SK-N-SH (cell line): ENCODE data around the gene MTMR12. TPM values are rescaled to one million over a fixed set of nuclear protein-coding genes. Genes with fewer than 3 reads are reported as not detected.

ENCODE experiments used
- CTCF ChIA-PET: fragments of 300-600, 350-600 bp; formaldehyde crosslinking; extraction: SDS; loops from one replicate; lab custom pipeline; 2021; lab: Yijun Ruan, JAX
- POLR2A ChIA-PET: fragments of 350-600 bp; sonication (Branson Sonifier 250); formaldehyde crosslinking; extraction: SDS; loops from one replicate; lab custom pipeline; 2020; ENCODE audit warnings: antibody characterized with exemption, inconsistent platforms; lab: Yijun Ruan, JAX
- DNase-seq: peaks from one replicate; pipeline ENCODE4 v3.0.0; 2012
- H2AFZ ChIP-seq: fragments of 200-600 bp; sonication (generic); 2 replicates; pipeline ENCODE4 v1.8.1; 2016; ENCODE audit warnings: antibody characterized with exemption, mild to moderate bottlenecking, low read depth
- H3F3A ChIP-seq: fragments of 200-600 bp; sonication (generic); replicated peaks from 2 replicates; pipeline ENCODE3; 2016; ENCODE audit warnings: antibody characterized with exemption, mild to moderate bottlenecking; ENCODE audit not compliant: insufficient read depth
- H3K27ac ChIP-seq, 2 experiments: fragments of 200-500 bp in 1 of 2; fragments of 200-600 bp in 1 of 2; sonication (Bioruptor generic) in 1 of 2; sonication (generic), shearing (Covaris generic) in 1 of 2; 2 replicates each; pipeline versions ENCODE4 v1.5.1 to v1.6.1; 2014 to 2016; ENCODE audit warnings: low read depth in 2 of 2, inconsistent platforms in 1 of 2, low read length in 1 of 2, mild to moderate bottlenecking in 1 of 2, mixed read lengths in 1 of 2
- H3K27me3 ChIP-seq: fragments of 200-600 bp; sonication (generic), shearing (Covaris generic); 2 replicates; pipeline ENCODE4 v1.6.1; 2016; ENCODE audit warnings: mixed run types; ENCODE audit not compliant: insufficient read depth
- H3K36me3 ChIP-seq, 2 experiments: fragments of 200-500 bp in 1 of 2; fragments of 200-600 bp in 1 of 2; sonication (Bioruptor generic) in 1 of 2; sonication (generic) in 1 of 2; replicated peaks in 1 of 2; 2 replicates each; pipeline versions ENCODE3 to v1.5.1; 2014 to 2016; ENCODE audit warnings: low read length in 1 of 2, mild to moderate bottlenecking in 1 of 2; ENCODE audit not compliant: insufficient read depth in 2 of 2, control insufficient read depth in 1 of 2
- H3K4me1 ChIP-seq, 2 experiments: fragments of 200-500 bp in 1 of 2; fragments of 200-600 bp in 1 of 2; sonication (Bioruptor generic) in 1 of 2; sonication (generic), shearing (Covaris generic) in 1 of 2; 2 replicates each; pipeline versions ENCODE4 v1.5.1 to v1.6.1; 2014 to 2016; ENCODE audit warnings: low read depth in 1 of 2, low read length in 1 of 2, mixed run types in 1 of 2; ENCODE audit not compliant: insufficient read depth in 2 of 2, control insufficient read depth in 1 of 2
- H3K4me2 ChIP-seq: fragments of 200-600 bp; sonication (generic), shearing (Covaris generic); 2 replicates; pipeline ENCODE4 v1.6.1; 2017; ENCODE audit warnings: mixed run types
- H3K4me3 ChIP-seq, 2 experiments: fragments of 200-500 bp in 1 of 2; fragments of 200-600 bp in 1 of 2; sonication (Bioruptor generic) in 1 of 2; sonication (generic), shearing (Covaris generic) in 1 of 2; 2 replicates each; pipeline versions ENCODE4 v1.5.1 to v1.8.1; 2014 to 2016; ENCODE audit warnings: low read depth in 2 of 2, inconsistent platforms in 1 of 2, low read length in 1 of 2, mild to moderate bottlenecking in 1 of 2, mixed read lengths in 1 of 2, moderate library complexity in 1 of 2
- H3K79me2 ChIP-seq: fragments of 200-600 bp; sonication (generic); 2 replicates; pipeline ENCODE4 v1.8.1; 2017; ENCODE audit warnings: mild to moderate bottlenecking; ENCODE audit not compliant: insufficient read depth
- H3K9ac ChIP-seq: fragments of 200-600 bp; sonication (generic); 2 replicates; pipeline ENCODE4 v1.6.1; 2017; ENCODE audit warnings: mixed run types
- H3K9me2 ChIP-seq: fragments of 200-600 bp; sonication (generic); 2 replicates; pipeline ENCODE4 v1.6.1; 2017; ENCODE audit warnings: mixed run types
- H3K9me3 ChIP-seq: fragments of 200-600 bp; sonication (generic); 2 replicates; pipeline ENCODE4 v1.6.1; 2017; ENCODE audit warnings: mixed run types, mild to moderate bottlenecking, moderate library complexity
- H4K20me1 ChIP-seq: fragments of 200-600 bp; sonication (generic); 2 replicates; pipeline ENCODE4 v1.6.1; 2017; ENCODE audit warnings: mild to moderate bottlenecking, mixed run types; ENCODE audit not compliant: insufficient read depth
- CHD2 ChIP-seq: fragments of 150-350 bp; IDR thresholded peaks from 2 replicates; pipeline ENCODE4 v1.6.1; 2018; ENCODE audit warnings: low read length; ENCODE audit not compliant: partially characterized antibody
- ELF1 ChIP-seq: IDR thresholded peaks from 2 replicates; pipeline ENCODE4 v1.4.0; 2012
- EP300 ChIP-seq, 2 experiments: IDR thresholded peaks; 2 replicates each; pipeline versions ENCODE4 v1.4.0 to v1.6.1; 2012; ENCODE audit warnings: borderline replicate concordance in 1 of 2, low read depth in 1 of 2, low read length in 1 of 2
- EZH2phosphoT487 ChIP-seq: fragments of 200-600 bp; sonication (generic); IDR thresholded peaks from 2 replicates; pipeline ENCODE4 v1.6.1; 2017; ENCODE audit warnings: low read depth, mixed run types, mild to moderate bottlenecking, antibody characterized with exemption, moderate library complexity, borderline replicate concordance
- FOSL2 ChIP-seq: IDR thresholded peaks from 2 replicates; pipeline ENCODE4 v1.4.0; 2012; ENCODE audit warnings: low read depth, mild to moderate bottlenecking, moderate library complexity, borderline replicate concordance
- FOXJ3 ChIP-seq: sonication (generic); formaldehyde crosslinking; IDR thresholded peaks from 2 replicates; pipeline ENCODE4 v1.5.1; 2020; ENCODE audit warnings: mild to moderate bottlenecking, missing genetic modification reagents
- FOXM1 ChIP-seq: IDR thresholded peaks from 2 replicates; pipeline ENCODE4 v1.4.0; 2012; ENCODE audit warnings: low read depth, mild to moderate bottlenecking
- GABPA ChIP-seq: IDR thresholded peaks from 2 replicates; pipeline ENCODE4 v1.4.0; 2012; ENCODE audit warnings: low read depth, mild to moderate bottlenecking
- GATA2 ChIP-seq: sonication (generic); formaldehyde crosslinking; IDR thresholded peaks from 2 replicates; pipeline ENCODE4 v1.5.0; 2020; ENCODE audit warnings: mild to moderate bottlenecking, missing genetic modification reagents
- MEF2A ChIP-seq: IDR thresholded peaks from 2 replicates; pipeline ENCODE4 v1.4.0; 2012; ENCODE audit warnings: low read depth, borderline replicate concordance
- MXI1 ChIP-seq: IDR thresholded peaks from 2 replicates; pipeline ENCODE4 v1.6.1; 2012; ENCODE audit warnings: mild to moderate bottlenecking, low read depth, low read length, improper control_type of control experiment
- NFIC ChIP-seq: IDR thresholded peaks from 2 replicates; pipeline ENCODE4 v1.4.0; 2012; ENCODE audit warnings: borderline replicate concordance
- NRF1 ChIP-seq: IDR thresholded peaks from 2 replicates; pipeline ENCODE4 v1.6.1; 2012; ENCODE audit warnings: low read depth, mild to moderate bottlenecking, low read length
- POLR2AphosphoS5 ChIP-seq: IDR thresholded peaks from 2 replicates; pipeline ENCODE4 v1.6.1; 2012; ENCODE audit warnings: low read depth, low read length
- RAD21 ChIP-seq: IDR thresholded peaks from 2 replicates; pipeline ENCODE4 v1.6.1; 2012; ENCODE audit warnings: mild to moderate bottlenecking, low read length
- RCOR1 ChIP-seq: fragments of 150-350 bp; IDR thresholded peaks from 2 replicates; pipeline ENCODE4 v1.6.1; 2017; ENCODE audit warnings: antibody characterized with exemption, low read length
- RFX5 ChIP-seq: IDR thresholded peaks from 2 replicates; pipeline ENCODE4 v1.6.1; 2012; ENCODE audit warnings: mild to moderate bottlenecking, improper control_type of control experiment, low read length
- RXRA ChIP-seq: IDR thresholded peaks from 2 replicates; pipeline ENCODE4 v1.4.0; 2012; ENCODE audit warnings: low read depth, mild to moderate bottlenecking, borderline replicate concordance
- SMC3 ChIP-seq: IDR thresholded peaks from 2 replicates; pipeline ENCODE4 v1.6.1; 2012; ENCODE audit warnings: low read depth, low read length, improper control_type of control experiment
- TAF1 ChIP-seq: IDR thresholded peaks from 2 replicates; pipeline ENCODE4 v1.6.1; 2012; ENCODE audit warnings: low read depth, mild to moderate bottlenecking, low read length, moderate library complexity, borderline replicate concordance
- TCF12 ChIP-seq: IDR thresholded peaks from 2 replicates; pipeline ENCODE4 v1.4.0; 2012
- TEAD4 ChIP-seq: IDR thresholded peaks from 2 replicates; pipeline ENCODE4 v1.4.0; 2012; ENCODE audit warnings: mild to moderate bottlenecking, borderline replicate concordance; ENCODE audit not compliant: insufficient read depth
- YY1 ChIP-seq: IDR thresholded peaks from 2 replicates; pipeline ENCODE4 v1.4.0; 2012; ENCODE audit warnings: low read depth, mild to moderate bottlenecking
- WGBS: methylation state at CpG from one replicate; pipeline ENCODE4 v1.1.6; 2017; ENCODE audit warnings: low lambda C conversion rate; 5-methylcytosine and 5-hydroxymethylcytosine counted together
- polyA plus RNA-seq, 3 experiments: library from polyadenylated mRNA; depleted of rRNA; stranded (reverse); fragments of >200 nt; gene quantifications; 2 replicates each; pipeline ENCODE4 v1.2.3, GENCODE V29; 2012
- TF ChIP-seq, protein P1 (sequence below): fragments of 150-350 bp; IDR thresholded peaks from 2 replicates; pipeline ENCODE4 v1.6.1; 2017; ENCODE audit warnings: antibody characterized with exemption, low read length, low read depth, borderline replicate concordance
- TF ChIP-seq, protein P2 (sequence below): IDR thresholded peaks from 2 replicates; pipeline ENCODE4 v1.4.0; 2012; ENCODE audit warnings: low read depth
- TF ChIP-seq, protein P3 (sequence below): fragments of 200-600 bp; sonication (generic); IDR thresholded peaks from 2 replicates; pipeline ENCODE4 v1.6.1; 2017; ENCODE audit warnings: antibody characterized with exemption, mild to moderate bottlenecking, moderate library complexity
- TF ChIP-seq, protein P4 (sequence below): fragments of 150-350 bp; IDR thresholded peaks from 2 replicates; pipeline ENCODE4 v1.6.1; 2016; ENCODE audit warnings: mild to moderate bottlenecking, low read depth, low read length

Gene MTMR12
- polyA plus RNA-seq, 1 of the 3 experiments (the other 2 are of a cell fraction), result 10.9 TPM

DNA sequence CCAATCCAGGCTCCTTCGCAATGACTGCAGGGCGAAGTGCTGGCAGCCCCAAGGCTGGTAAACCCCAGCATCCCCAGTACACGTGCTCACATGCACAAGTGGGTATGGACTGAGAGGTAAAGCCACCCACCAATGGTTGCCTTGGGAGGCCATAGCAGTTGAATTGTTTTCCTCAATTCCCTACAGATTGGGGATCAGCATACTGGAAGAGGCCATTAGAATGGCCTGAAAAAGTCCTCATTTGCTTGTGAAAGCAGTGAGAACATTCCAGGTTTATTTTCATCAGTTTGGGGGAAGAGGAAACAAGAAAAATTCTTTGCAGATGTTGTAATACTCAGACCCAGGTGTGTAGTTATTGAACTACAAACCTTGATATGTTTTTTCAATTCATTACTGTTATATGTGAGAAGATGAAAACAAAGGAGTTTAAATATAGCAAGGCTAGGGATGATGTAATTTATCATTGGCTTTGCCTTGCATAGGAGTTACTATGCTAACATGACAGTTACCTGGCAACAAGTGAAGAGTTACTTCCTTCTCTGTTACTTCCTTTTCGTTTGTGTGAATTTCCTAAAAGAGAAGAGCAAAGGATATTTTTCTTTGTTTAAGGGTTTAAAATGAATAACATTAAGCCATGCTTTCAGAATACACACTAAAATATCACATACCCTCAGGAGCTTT, 36.4 kb downstream of the MTMR12 start:
- peaks cover 9 to 11% of the 10 kb centered on the region in 2 experiments for H3K36me3 ChIP-seq
- H3K9me2 ChIP-seq, result no peaks in the 10 kb centered on the region
- no peak overlapping the region for H2AFZ ChIP-seq
- ChIA-PET POLR2A (no interaction called here), CTCF (interaction anchor here (1.5 to 2.9 kb wide), 2 partner anchors 44 to 53 kb away, joined by 5 to 13 read pairs; no protein-coding TSS in a partner anchor)
- no peak overlapping the region for H3K4me3 ChIP-seq
- H3F3A ChIP-seq, result no peaks in the 10 kb centered on the region
- 59% methylated on average over 3 of the region's 4 CpGs for WGBS
- no peak for DNase-seq
- TF ChIP-seq POLR2AphosphoS5, result no peak
- TF ChIP-seq RFX5, result no peak
- TF ChIP-seq EP300 (IDR thresholded peaks at IDR 0.05; ENCODE audit: borderline replicate concordance in 1 of 2, low read depth in 1 of 2, low read length in 1 of 2), result no peak
- no peak for TF ChIP-seq RCOR1
- TF ChIP-seq, protein P1, sequence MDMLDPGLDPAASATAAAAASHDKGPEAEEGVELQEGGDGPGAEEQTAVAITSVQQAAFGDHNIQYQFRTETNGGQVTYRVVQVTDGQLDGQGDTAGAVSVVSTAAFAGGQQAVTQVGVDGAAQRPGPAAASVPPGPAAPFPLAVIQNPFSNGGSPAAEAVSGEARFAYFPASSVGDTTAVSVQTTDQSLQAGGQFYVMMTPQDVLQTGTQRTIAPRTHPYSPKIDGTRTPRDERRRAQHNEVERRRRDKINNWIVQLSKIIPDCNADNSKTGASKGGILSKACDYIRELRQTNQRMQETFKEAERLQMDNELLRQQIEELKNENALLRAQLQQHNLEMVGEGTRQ, result no peak
- TF ChIP-seq, protein P2, sequence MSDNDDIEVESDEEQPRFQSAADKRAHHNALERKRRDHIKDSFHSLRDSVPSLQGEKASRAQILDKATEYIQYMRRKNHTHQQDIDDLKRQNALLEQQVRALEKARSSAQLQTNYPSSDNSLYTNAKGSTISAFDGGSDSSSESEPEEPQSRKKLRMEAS, result no peak
- TF ChIP-seq FOSL2, result no peak
- TF ChIP-seq RXRA, result no peak
- TF ChIP-seq TAF1, result no peak
- no peak for TF ChIP-seq TEAD4
- TF ChIP-seq CHD2, result no peak
- TF ChIP-seq ELF1, result no peak
- no peak for TF ChIP-seq FOXM1
- no peak for TF ChIP-seq EZH2phosphoT487
- TF ChIP-seq NFIC, result no peak
- TF ChIP-seq, all 33 proteins: peak for 0
- Histone ChIP-seq H3K79me2 (peaks cover 2% of the 10 kb centered on the region; the same call in 1 of the 2 replicates), H3K9ac (no peak overlapping the region), H4K20me1 (no peaks in the 10 kb centered on the region), H3K27ac (peak overlapping the region in 1 of 2 experiments; percentile 38; a peak in 2 of 4 replicates), H3K4me2 (no peak overlapping the region), H3K27me3 (no peaks in the 10 kb centered on the region), H3K9me3 (no peaks in the 10 kb centered on the region), H3K4me1 (peaks cover 0 to 6% of the 10 kb centered on the region in 2 experiments; a peak in 1 of 4 replicates)

DNA sequence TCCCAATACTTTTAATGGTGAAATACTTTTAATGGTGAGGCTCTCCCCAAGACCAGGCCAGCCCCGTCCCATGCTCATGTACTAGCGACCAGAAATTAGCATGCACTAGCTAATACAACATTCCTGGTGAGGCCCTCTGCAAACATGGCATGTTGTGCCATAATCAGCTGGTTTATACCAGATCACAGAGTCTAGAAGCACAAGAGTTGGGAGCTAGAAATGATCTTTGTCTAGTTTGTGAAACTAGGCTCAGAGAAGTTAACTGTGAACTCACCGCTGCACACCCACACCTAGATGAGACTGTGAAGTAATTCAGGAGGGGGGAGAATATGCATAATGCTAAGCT, 37.4 kb downstream of the MTMR12 start:
- H3K4me1 ChIP-seq, result peaks cover 0 to 6% of the 10 kb centered on the region in 2 experiments; a peak in 1 of 4 replicates
- CTCF ChIA-PET, result interaction anchor here (1.4 to 2.9 kb wide), 4 partner anchors 9 to 54 kb away, joined by 3 to 13 read pairs (median 5); no protein-coding TSS in a partner anchor
- H4K20me1 ChIP-seq, result no peaks in the 10 kb centered on the region
- no peaks in the 10 kb centered on the region for H3K9me2 ChIP-seq
- POLR2A ChIA-PET, result no interaction called here
- no peaks in the 10 kb centered on the region for H3K27me3 ChIP-seq
- H2AFZ ChIP-seq, result no peak overlapping the region
- no peaks in the 10 kb centered on the region for H3F3A ChIP-seq
- 100% methylated on average over 3 of the region's 3 CpGs for WGBS
- no peak for DNase-seq
- H3K9me3 ChIP-seq, result no peaks in the 10 kb centered on the region
- no peak overlapping the region for H3K4me3 ChIP-seq
- H3K27ac ChIP-seq, result no peak overlapping the region
- H3K4me2 ChIP-seq, result no peak overlapping the region
- H3K36me3 ChIP-seq, result peaks cover 17 to 19% of the 10 kb centered on the region in 2 experiments
- H3K9ac ChIP-seq, result no peak overlapping the region
- no peaks in the 10 kb centered on the region for H3K79me2 ChIP-seq
- no peak for TF ChIP-seq RAD21
- no peak for TF ChIP-seq EZH2phosphoT487
- no peak for TF ChIP-seq NRF1
- TF ChIP-seq, protein P3, sequence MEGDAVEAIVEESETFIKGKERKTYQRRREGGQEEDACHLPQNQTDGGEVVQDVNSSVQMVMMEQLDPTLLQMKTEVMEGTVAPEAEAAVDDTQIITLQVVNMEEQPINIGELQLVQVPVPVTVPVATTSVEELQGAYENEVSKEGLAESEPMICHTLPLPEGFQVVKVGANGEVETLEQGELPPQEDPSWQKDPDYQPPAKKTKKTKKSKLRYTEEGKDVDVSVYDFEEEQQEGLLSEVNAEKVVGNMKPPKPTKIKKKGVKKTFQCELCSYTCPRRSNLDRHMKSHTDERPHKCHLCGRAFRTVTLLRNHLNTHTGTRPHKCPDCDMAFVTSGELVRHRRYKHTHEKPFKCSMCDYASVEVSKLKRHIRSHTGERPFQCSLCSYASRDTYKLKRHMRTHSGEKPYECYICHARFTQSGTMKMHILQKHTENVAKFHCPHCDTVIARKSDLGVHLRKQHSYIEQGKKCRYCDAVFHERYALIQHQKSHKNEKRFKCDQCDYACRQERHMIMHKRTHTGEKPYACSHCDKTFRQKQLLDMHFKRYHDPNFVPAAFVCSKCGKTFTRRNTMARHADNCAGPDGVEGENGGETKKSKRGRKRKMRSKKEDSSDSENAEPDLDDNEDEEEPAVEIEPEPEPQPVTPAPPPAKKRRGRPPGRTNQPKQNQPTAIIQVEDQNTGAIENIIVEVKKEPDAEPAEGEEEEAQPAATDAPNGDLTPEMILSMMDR, result no peak
- no peak for TF ChIP-seq ELF1
- no peak for TF ChIP-seq TCF12
- TF ChIP-seq, protein P4, sequence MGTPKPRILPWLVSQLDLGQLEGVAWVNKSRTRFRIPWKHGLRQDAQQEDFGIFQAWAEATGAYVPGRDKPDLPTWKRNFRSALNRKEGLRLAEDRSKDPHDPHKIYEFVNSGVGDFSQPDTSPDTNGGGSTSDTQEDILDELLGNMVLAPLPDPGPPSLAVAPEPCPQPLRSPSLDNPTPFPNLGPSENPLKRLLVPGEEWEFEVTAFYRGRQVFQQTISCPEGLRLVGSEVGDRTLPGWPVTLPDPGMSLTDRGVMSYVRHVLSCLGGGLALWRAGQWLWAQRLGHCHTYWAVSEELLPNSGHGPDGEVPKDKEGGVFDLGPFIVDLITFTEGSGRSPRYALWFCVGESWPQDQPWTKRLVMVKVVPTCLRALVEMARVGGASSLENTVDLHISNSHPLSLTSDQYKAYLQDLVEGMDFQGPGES, result no peak
- TF ChIP-seq MEF2A, result no peak
- no peak for TF ChIP-seq YY1
- TF ChIP-seq RFX5, result no peak
- TF ChIP-seq GATA2 (CRISPR knock-in tag), result no peak
- TF ChIP-seq GABPA, result no peak
- TF ChIP-seq SMC3, result no peak
- TF ChIP-seq MXI1, result no peak
- TF ChIP-seq FOXJ3 (CRISPR knock-in tag), result no peak
